ENCODE measurements around the gene ABCA8.

DNA sequence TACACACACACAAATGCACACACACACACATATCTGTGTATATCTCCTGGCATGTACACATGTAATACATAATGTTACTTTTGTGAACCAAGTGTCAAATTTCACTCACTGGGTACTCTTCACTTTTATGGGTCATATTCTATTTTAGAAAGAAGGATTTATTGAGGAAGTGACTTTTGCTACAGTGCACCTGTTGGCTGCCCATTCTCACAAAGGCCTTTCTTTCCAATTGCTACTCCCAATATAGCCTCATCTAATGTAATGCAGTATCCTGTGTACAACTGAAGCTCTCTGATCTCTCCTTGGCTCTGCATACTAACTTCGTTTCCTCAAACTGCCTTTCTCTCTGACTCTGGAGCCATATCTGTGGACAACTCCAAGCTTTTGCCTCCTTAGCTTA, 107.5 kb downstream of the ABCA8 start:
- TF ChIP-seq, protein P1, sequence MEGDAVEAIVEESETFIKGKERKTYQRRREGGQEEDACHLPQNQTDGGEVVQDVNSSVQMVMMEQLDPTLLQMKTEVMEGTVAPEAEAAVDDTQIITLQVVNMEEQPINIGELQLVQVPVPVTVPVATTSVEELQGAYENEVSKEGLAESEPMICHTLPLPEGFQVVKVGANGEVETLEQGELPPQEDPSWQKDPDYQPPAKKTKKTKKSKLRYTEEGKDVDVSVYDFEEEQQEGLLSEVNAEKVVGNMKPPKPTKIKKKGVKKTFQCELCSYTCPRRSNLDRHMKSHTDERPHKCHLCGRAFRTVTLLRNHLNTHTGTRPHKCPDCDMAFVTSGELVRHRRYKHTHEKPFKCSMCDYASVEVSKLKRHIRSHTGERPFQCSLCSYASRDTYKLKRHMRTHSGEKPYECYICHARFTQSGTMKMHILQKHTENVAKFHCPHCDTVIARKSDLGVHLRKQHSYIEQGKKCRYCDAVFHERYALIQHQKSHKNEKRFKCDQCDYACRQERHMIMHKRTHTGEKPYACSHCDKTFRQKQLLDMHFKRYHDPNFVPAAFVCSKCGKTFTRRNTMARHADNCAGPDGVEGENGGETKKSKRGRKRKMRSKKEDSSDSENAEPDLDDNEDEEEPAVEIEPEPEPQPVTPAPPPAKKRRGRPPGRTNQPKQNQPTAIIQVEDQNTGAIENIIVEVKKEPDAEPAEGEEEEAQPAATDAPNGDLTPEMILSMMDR (IDR thresholded peaks at IDR 0.05), result no peak
- no peak for TF ChIP-seq POLR2A (IDR thresholded peaks at IDR 0.05)
